ENCODE results near the gene GART. TPM values are rescaled to one million over a fixed set of nuclear protein-coding genes. Genes with fewer than 3 reads are reported as not detected.

GART gene
- total and polyA plus RNA-seq, 2 of the 4 experiments (the other 2 are of a cell fraction), result 29.9 to 73.8 TPM

DNA sequence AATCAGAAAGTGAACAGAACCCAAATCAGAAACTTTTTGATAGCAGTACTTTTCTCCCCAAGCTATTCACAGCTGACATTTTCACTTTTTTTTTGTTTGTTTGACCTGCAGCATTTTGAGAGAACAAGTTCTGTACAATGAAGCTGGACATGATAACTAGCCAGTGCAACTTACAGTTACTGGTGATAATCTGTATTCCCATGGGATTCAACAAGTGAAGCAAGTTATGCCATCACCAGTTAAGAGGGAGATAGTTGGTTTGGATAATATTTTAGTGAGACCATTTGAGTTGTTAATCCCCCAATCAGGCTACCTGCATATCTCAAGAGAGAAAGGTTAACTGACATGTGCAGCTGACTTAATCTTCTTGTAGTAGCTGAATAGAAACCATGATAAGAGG lies 19.0 kb upstream of the GART start:
- peaks cover 2% of the 10 kb centered on the region; the same call in 1 of the 2 replicates for H3K4me1 ChIP-seq (ENCODE audit: control insufficient read depth, insufficient read depth, low read length)
- H3K4me2 ChIP-seq (ENCODE audit: low read depth, low read length), result no peak overlapping the region
- no peak overlapping the region for H3K27ac ChIP-seq (ENCODE audit: insufficient read depth, low read length)
- H4K5ac ChIP-seq (ENCODE audit: low read depth, low read length), result no peak overlapping the region
- no peak overlapping the region for H3K4ac ChIP-seq (ENCODE audit: low read depth, low read length)
- H4K91ac ChIP-seq (ENCODE audit: insufficient read depth, low read depth, low read length), result no peak overlapping the region
- H2BK120ac ChIP-seq (ENCODE audit: low read depth, low read length), result no peak overlapping the region
- H3K36me3 ChIP-seq (ENCODE audit: control insufficient read depth, insufficient read depth, low read length), result peaks cover 40% of the 10 kb centered on the region
- in situ Hi-C loops (cut with MboI; ENCODE audit: low sequenced_read_pairs), result no loop called here
- H2AK9ac ChIP-seq (replicated peaks; ENCODE audit: low read depth, low read length, poor library complexity), result no peak overlapping the region
- no peak overlapping the region for H2BK15ac ChIP-seq (ENCODE audit: low read depth, low read length)
- POLR2A ChIA-PET (ENCODE audit: unreplicated experiment), result no interaction called here
- no peak overlapping the region for H2BK20ac ChIP-seq (ENCODE audit: low read depth, low read length)
- DNase-seq, result no peak
- intact Hi-C loops (cut with micrococcal nuclease), result no loop called here
- BruUV-seq (replicated peaks), result no TSS peak
- no peaks in the 10 kb centered on the region for H3K27me3 ChIP-seq (ENCODE audit: control insufficient read depth, insufficient read depth, low read length)
- H2AFZ ChIP-seq (replicated peaks; ENCODE audit: low read length, poor library complexity), result no peak overlapping the region
- H3K9me3 ChIP-seq (ENCODE audit: control insufficient read depth, insufficient read depth, low read length), result no peaks in the 10 kb centered on the region
- no peak overlapping the region for H2BK5ac ChIP-seq (ENCODE audit: low read depth, low read length, poor library complexity, severe bottlenecking)
- no peak overlapping the region for H3K56ac ChIP-seq (ENCODE audit: extremely low read depth, insufficient read depth, low read length)
- no peak overlapping the region for H2AK5ac ChIP-seq (ENCODE audit: low read depth, low read length)
- no peak overlapping the region for H3K9ac ChIP-seq (ENCODE audit: low read depth, low read length)
- dilution Hi-C loops (cut with HindIII; ENCODE audit: low sequenced_read_pairs, unreplicated experiment), result no loop called here
- peaks cover 18 to 58% of the 10 kb centered on the region in 2 experiments for H3K79me1 ChIP-seq (ENCODE audit: low read depth in 1 of 2, low read length in 2 of 2)
- peaks cover 67% of the 10 kb centered on the region for H4K20me1 ChIP-seq (ENCODE audit: insufficient read depth, low read length)
- no peak overlapping the region for H3K4me3 ChIP-seq (ENCODE audit: insufficient read depth, low read depth, low read length)
- H3K18ac ChIP-seq (ENCODE audit: low read depth, low read length), result no peak overlapping the region
- CTCF ChIA-PET, result no interaction called here
- TF ChIP-seq MAFK (IDR thresholded peaks at IDR 0.05; ENCODE audit: low read depth, low read length) (no peak), CHD1 (IDR thresholded peaks at IDR 0.05; ENCODE audit: low read depth, low read length) (no peak), BHLHE40 (IDR thresholded peaks at IDR 0.05; ENCODE audit: low read depth, low read length) (no peak), ELK1 (IDR thresholded peaks at IDR 0.05; ENCODE audit: borderline replicate concordance, low read depth, low read length) (no peak), MAZ (IDR thresholded peaks at IDR 0.05; ENCODE audit: borderline replicate concordance, low read depth, low read length) (no peak), RCOR1 (IDR thresholded peaks at IDR 0.05; ENCODE audit: insufficient replicate concordance, low read length) (no peak), RFX5 (IDR thresholded peaks at IDR 0.05; ENCODE audit: low read depth, low read length) (no peak), FOS (IDR thresholded peaks at IDR 0.05; ENCODE audit: low read depth, low read length) (no peak), POLR2A (IDR thresholded peaks at IDR 0.05; ENCODE audit: low read depth, low read length) (no peak), CEBPB (IDR thresholded peaks at IDR 0.05; ENCODE audit: low read depth, low read length) (no peak)
- TF ChIP-seq, protein P1, sequence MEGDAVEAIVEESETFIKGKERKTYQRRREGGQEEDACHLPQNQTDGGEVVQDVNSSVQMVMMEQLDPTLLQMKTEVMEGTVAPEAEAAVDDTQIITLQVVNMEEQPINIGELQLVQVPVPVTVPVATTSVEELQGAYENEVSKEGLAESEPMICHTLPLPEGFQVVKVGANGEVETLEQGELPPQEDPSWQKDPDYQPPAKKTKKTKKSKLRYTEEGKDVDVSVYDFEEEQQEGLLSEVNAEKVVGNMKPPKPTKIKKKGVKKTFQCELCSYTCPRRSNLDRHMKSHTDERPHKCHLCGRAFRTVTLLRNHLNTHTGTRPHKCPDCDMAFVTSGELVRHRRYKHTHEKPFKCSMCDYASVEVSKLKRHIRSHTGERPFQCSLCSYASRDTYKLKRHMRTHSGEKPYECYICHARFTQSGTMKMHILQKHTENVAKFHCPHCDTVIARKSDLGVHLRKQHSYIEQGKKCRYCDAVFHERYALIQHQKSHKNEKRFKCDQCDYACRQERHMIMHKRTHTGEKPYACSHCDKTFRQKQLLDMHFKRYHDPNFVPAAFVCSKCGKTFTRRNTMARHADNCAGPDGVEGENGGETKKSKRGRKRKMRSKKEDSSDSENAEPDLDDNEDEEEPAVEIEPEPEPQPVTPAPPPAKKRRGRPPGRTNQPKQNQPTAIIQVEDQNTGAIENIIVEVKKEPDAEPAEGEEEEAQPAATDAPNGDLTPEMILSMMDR (conservative IDR thresholded peaks at IDR 0.05; ENCODE audit: low read depth, low read length), result no peak
- no peak overlapping the region for H4K8ac ChIP-seq (ENCODE audit: low read depth in 2 of 2, low read length in 2 of 2)
- ATAC-seq (ENCODE audit: low read depth), result no peak
- 0 out of 2 replicates have a peak, but pooled peaks cover 4% of the 10 kb centered on the region for H3K9me1 ChIP-seq (ENCODE audit: insufficient read depth, low read length)
- H3K23ac ChIP-seq (ENCODE audit: low read depth, low read length), result no peak overlapping the region
- no peak overlapping the region for H3K14ac ChIP-seq (replicated peaks; ENCODE audit: low read depth, low read length)

Measured in IMR-90 (cell line).